ENCODE measurements around the gene GRID1.
"Not testable (repeated sequence)": the region's sequence is repeated elsewhere in the genome, so short reads cannot be mapped to it uniquely, and the experiment has no call there.

GRID1 gene

GRCh38 chr10:85735997-85736396, 630.6 kb downstream of the GRID1 start:
- H3K27ac ChIP-seq: no peak overlapping the region
- no peak overlapping the region for H3K4me3 ChIP-seq

GRCh38 chr10:85734791-85735190, 631.8 kb downstream of the GRID1 start:
- Histone ChIP-seq H3K4me3 (no peak overlapping the region), H3K27ac (no peak overlapping the region)

GRCh38 chr10:85724215-85724614, 642.4 kb downstream of the GRID1 start:
- no peak overlapping the region for H3K4me3 ChIP-seq
- H3K27ac ChIP-seq: no peak overlapping the region

- no peak overlapping the region for H3K27ac ChIP-seq
- no peak overlapping the region for H3K4me3 ChIP-seq
These were observed 645.5 kb downstream of the GRID1 start for GRCh38 chr10:85720931-85721590.

- H3K4me3 ChIP-seq: no peak overlapping the region
- no peak overlapping the region for H3K27ac ChIP-seq
These were observed 647.2 kb downstream of the GRID1 start for GRCh38 chr10:85719408-85719807.

GRCh38 chr10:85713885-85714284, 652.7 kb downstream of the GRID1 start:
- no peak overlapping the region for H3K27ac ChIP-seq

GRCh38 chr10:85702768-85703167, 663.8 kb downstream of the GRID1 start:
- no peak overlapping the region for H3K27ac ChIP-seq
- no peak overlapping the region for H3K4me3 ChIP-seq

More at GRCh38 chr10:85713885-85714284, 652.7 kb downstream of the GRID1 start:
- H3K4me3 ChIP-seq: no peak overlapping the region

- not testable (repeated sequence) for H3K4me3 ChIP-seq, H3K27ac ChIP-seq
These were observed 667.5 kb downstream of the GRID1 start for GRCh38 chr10:85699066-85699465.

- H3K27ac ChIP-seq: no peak overlapping the region
- H3K4me3 ChIP-seq: no peak overlapping the region
These were observed 669.7 kb downstream of the GRID1 start for GRCh38 chr10:85696893-85697292.

- Histone ChIP-seq H3K27ac (no peak overlapping the region), H3K4me3 (no peak overlapping the region)
These were observed 684.0 kb downstream of the GRID1 start for GRCh38 chr10:85682621-85683020.

GRCh38 chr10:85679710-85680109, 686.9 kb downstream of the GRID1 start:
- Histone ChIP-seq H3K27ac (no peak overlapping the region), H3K4me3 (no peak overlapping the region)

- no peak overlapping the region for H3K4me3 ChIP-seq
- H3K27ac ChIP-seq: no peak overlapping the region
These were observed 687.5 kb downstream of the GRID1 start for GRCh38 chr10:85679061-85679460.

- no peak overlapping the region for H3K4me3 ChIP-seq
- no peak overlapping the region for H3K27ac ChIP-seq
These were observed 691.7 kb downstream of the GRID1 start for GRCh38 chr10:85674851-85675250.

- H3K4me3 ChIP-seq: no peak overlapping the region
- no peak overlapping the region for H3K27ac ChIP-seq
These were observed 693.3 kb downstream of the GRID1 start for GRCh38 chr10:85673270-85673669.

- Histone ChIP-seq H3K27ac (no peak overlapping the region), H3K4me3 (no peak overlapping the region)
These were observed 695.1 kb downstream of the GRID1 start for GRCh38 chr10:85671530-85671929.

GRCh38 chr10:85668522-85668921, 698.1 kb downstream of the GRID1 start:
- Histone ChIP-seq H3K27ac (no peak overlapping the region), H3K4me3 (no peak overlapping the region)

GRCh38 chr10:85667638-85668233, 698.9 kb downstream of the GRID1 start:
- no peak overlapping the region for H3K27ac ChIP-seq
- no peak overlapping the region for H3K4me3 ChIP-seq

GRCh38 chr10:85666987-85667386, 699.6 kb downstream of the GRID1 start:
- no peak overlapping the region for H3K4me3 ChIP-seq
- H3K27ac ChIP-seq: no peak overlapping the region

- Histone ChIP-seq H3K4me3 (no peak overlapping the region), H3K27ac (no peak overlapping the region)
These were observed 700.5 kb downstream of the GRID1 start for GRCh38 chr10:85666102-85666501.

GRCh38 chr10:85665681-85666080, 700.9 kb downstream of the GRID1 start:
- Histone ChIP-seq H3K4me3 (no peak overlapping the region), H3K27ac (no peak overlapping the region)

- H3K4me3 ChIP-seq: no peak overlapping the region
- no peak overlapping the region for H3K27ac ChIP-seq
These were observed 701.5 kb downstream of the GRID1 start for GRCh38 chr10:85665078-85665477.

GRCh38 chr10:85661123-85661522, 705.5 kb downstream of the GRID1 start:
- Histone ChIP-seq H3K4me3 (no peak overlapping the region), H3K27ac (no peak overlapping the region)
